H9 (cell line): ENCODE measurements around the gene CELSR2. TPM values are rescaled to one million over a fixed set of nuclear protein-coding genes. Genes with fewer than 3 reads are reported as not detected.

Source experiments
- DNase-seq: peaks from one replicate; pipeline ENCODE4 v3.0.0-alpha.2; 2017
- H2AFZ ChIP-seq: one replicate; pipeline ENCODE4 v1.6.1; 2013; ENCODE audit warnings: mild to moderate bottlenecking, low read length, control low read depth, moderate library complexity
- H2AK5ac ChIP-seq: 2 replicates; pipeline ENCODE4 v1.6.1; 2013; ENCODE audit warnings: low read length, control low read depth, mixed read lengths; ENCODE audit not compliant: insufficient read length
- H2BK120ac ChIP-seq: one replicate; pipeline ENCODE4 v1.6.1; 2013; ENCODE audit warnings: low read depth, mild to moderate bottlenecking, low read length, control low read depth, inconsistent platforms; ENCODE audit not compliant: poor library complexity, severe bottlenecking
- H2BK12ac ChIP-seq: 2 replicates; pipeline ENCODE4 v1.6.1; 2013; ENCODE audit warnings: low read length, control low read depth, mixed read lengths, low read depth; ENCODE audit not compliant: insufficient read length
- H2BK15ac ChIP-seq: 2 replicates; pipeline ENCODE4 v1.6.1; 2013; ENCODE audit warnings: low read depth, low read length, control low read depth
- H2BK20ac ChIP-seq: one replicate; pipeline ENCODE4 v1.6.1; 2013; ENCODE audit warnings: low read depth, mild to moderate bottlenecking, low read length, control low read depth, inconsistent platforms; ENCODE audit not compliant: poor library complexity, severe bottlenecking
- H2BK5ac ChIP-seq: 2 replicates; pipeline ENCODE4 v1.6.1; 2013; ENCODE audit warnings: low read length, control low read depth, mixed read lengths; ENCODE audit not compliant: insufficient read length
- H3K14ac ChIP-seq: 2 replicates; pipeline ENCODE4 v1.6.1; 2013; ENCODE audit warnings: low read length, control low read depth; ENCODE audit not compliant: insufficient read depth
- H3K18ac ChIP-seq: 2 replicates; pipeline ENCODE4 v1.6.1; 2013; ENCODE audit warnings: low read depth, mild to moderate bottlenecking, mixed read lengths, low read length, control low read depth; ENCODE audit not compliant: insufficient read length
- H3K23ac ChIP-seq: 2 replicates; pipeline ENCODE4 v1.6.1; 2013; ENCODE audit warnings: low read length, control low read depth, mixed read lengths, low read depth; ENCODE audit not compliant: insufficient read length
- H3K23me2 ChIP-seq: 2 replicates; pipeline ENCODE4 v1.6.1; 2013; ENCODE audit warnings: low read depth, mild to moderate bottlenecking, mixed read lengths, low read length, control low read depth; ENCODE audit not compliant: insufficient read length, poor library complexity, severe bottlenecking
- H3K27ac ChIP-seq: 2 replicates; pipeline ENCODE4 v1.5.1; 2013; ENCODE audit warnings: low read length, control low read depth, mixed read lengths, low read depth; ENCODE audit not compliant: insufficient read length
- H3K27me3 ChIP-seq: 2 replicates; pipeline ENCODE4 v1.6.1; 2013; ENCODE audit warnings: low read length, control low read depth, inconsistent platforms; ENCODE audit not compliant: insufficient read depth
- H3K4ac ChIP-seq: 2 replicates; pipeline ENCODE4 v1.6.1; 2013; ENCODE audit warnings: low read depth, mild to moderate bottlenecking, control low read depth, inconsistent platforms, low read length, moderate library complexity
- H3K4me1 ChIP-seq: 2 replicates; pipeline ENCODE4 v1.6.1; 2013; ENCODE audit warnings: low read length, control low read depth, inconsistent platforms; ENCODE audit not compliant: insufficient read depth
- H3K4me2 ChIP-seq: 2 replicates; pipeline ENCODE4 v1.6.1; 2013; ENCODE audit warnings: low read length, control low read depth, mixed read lengths; ENCODE audit not compliant: insufficient read length, insufficient read depth
- H3K56ac ChIP-seq: 2 replicates; pipeline ENCODE4 v1.6.1; 2013; ENCODE audit warnings: low read depth, mild to moderate bottlenecking, mixed read lengths, low read length, control low read depth; ENCODE audit not compliant: insufficient read length
- H3K79me1 ChIP-seq: 2 replicates; pipeline ENCODE4 v1.6.1; 2013; ENCODE audit warnings: low read depth, mild to moderate bottlenecking, moderate library complexity, low read length, control low read depth, inconsistent platforms; ENCODE audit not compliant: insufficient read depth, poor library complexity, severe bottlenecking
- H3K79me2 ChIP-seq: 2 replicates; pipeline ENCODE4 v1.6.1; 2013; ENCODE audit warnings: low read length, control low read depth, inconsistent platforms; ENCODE audit not compliant: insufficient read depth
- H3K9ac ChIP-seq: 2 replicates; pipeline ENCODE4 v1.6.1; 2013; ENCODE audit warnings: low read length, control low read depth, mixed read lengths; ENCODE audit not compliant: insufficient read length; ENCODE audit errors: extremely low read depth
- H3K9me3 ChIP-seq: one replicate; pipeline ENCODE4 v1.6.1; 2013; ENCODE audit warnings: low read depth, low read length, inconsistent platforms; ENCODE audit not compliant: control insufficient read depth
- H3T11ph ChIP-seq: one replicate; pipeline ENCODE4 v1.6.1; 2013; ENCODE audit warnings: mild to moderate bottlenecking, low read length, control low read depth, inconsistent platforms
- H4K20me1 ChIP-seq: one replicate; pipeline ENCODE4 v1.6.1; 2013; ENCODE audit not compliant: control insufficient read depth, insufficient read length, insufficient read depth
- H4K5ac ChIP-seq: 2 replicates; pipeline ENCODE4 v1.6.1; 2013; ENCODE audit warnings: low read depth, mild to moderate bottlenecking, mixed read lengths, low read length, control low read depth; ENCODE audit not compliant: insufficient read length
- H4K8ac ChIP-seq: replicated peaks from 2 replicates; pipeline ENCODE4 v1.6.1; 2013; ENCODE audit warnings: low read length, control low read depth, mixed read lengths, low read depth; ENCODE audit not compliant: insufficient read length
- H4K91ac ChIP-seq: 2 replicates; pipeline ENCODE4 v1.6.1; 2013; ENCODE audit warnings: low read depth, mild to moderate bottlenecking, moderate library complexity, mixed read lengths, low read length, control low read depth; ENCODE audit not compliant: insufficient read length
- H3K27ac Mint-ChIP-seq, 3 experiments: 2 replicates in 2 of 3; 3 replicates in 1 of 3; pipeline ENCODE4 v1.8.0; 2020 to 2021; ENCODE audit warnings: mixed read lengths in 3 of 3, mild to moderate bottlenecking in 1 of 3, moderate library complexity in 1 of 3
- H3K27me3 Mint-ChIP-seq: 2 replicates; pipeline ENCODE4 v1.8.0; 2021; ENCODE audit warnings: low read depth, mild to moderate bottlenecking, moderate library complexity, mixed read lengths
- H3K36me3 Mint-ChIP-seq, 3 experiments: 2 replicates in 2 of 3; 3 replicates in 1 of 3; pipeline ENCODE4 v1.8.0; 2020 to 2021; ENCODE audit warnings: low read depth in 3 of 3, mixed read lengths in 3 of 3; ENCODE audit not compliant: insufficient read depth in 1 of 3
- H3K4me1 Mint-ChIP-seq, 2 experiments: 2 replicates each; pipeline ENCODE4 v1.8.0; 2020; ENCODE audit warnings: mixed read lengths in 2 of 2
- H3K4me3 Mint-ChIP-seq, 2 experiments: 2 replicates in 1 of 2; 3 replicates in 1 of 2; pipeline ENCODE4 v1.8.0; 2020 to 2021; ENCODE audit warnings: mild to moderate bottlenecking in 2 of 2, mixed read lengths in 2 of 2, moderate library complexity in 1 of 2
- H3K9me3 Mint-ChIP-seq, 2 experiments: 2 replicates in 1 of 2; 3 replicates in 1 of 2; pipeline ENCODE4 v1.8.0; 2020; ENCODE audit warnings: mild to moderate bottlenecking in 2 of 2, mixed read lengths in 2 of 2, moderate library complexity in 1 of 2
- CTCF ChIP-seq: fragments of 200-600 bp; sonication (generic); conservative IDR thresholded peaks from 3 replicates; pipeline ENCODE4 v1.8.0; 2021; ENCODE audit warnings: antibody characterized with exemption, mild to moderate bottlenecking
- WGBS: extraction: QIAGEN DNeasy Blood & Tissue Kit; methylation state at CpG from one replicate; pipeline ENCODE4 v1.1.7; 2013; ENCODE audit warnings: missing lambda C conversion rate, low lambda C conversion rate, mixed read lengths; ENCODE audit not compliant: insufficient read length; ENCODE audit errors: extremely low coverage; 5-methylcytosine and 5-hydroxymethylcytosine counted together
- total RNA-seq: library from RNA; stranded (reverse); gene quantifications from 2 replicates; pipeline ENCODE4 v1.2.1, GENCODE V29; 2021

The CELSR2 gene
- total RNA-seq, 1 experiment from 2014 or later, result 29.2 TPM

GRCh38 chr1:109301874-109302273 is 52.5 kb downstream of the CELSR2 start:
- H3K36me3 Mint-ChIP-seq, result no peaks in the 10 kb centered on the region
- no peak overlapping the region for H3K27ac Mint-ChIP-seq
- no peaks in the 10 kb centered on the region; the same call in 1 of the 2 replicates for H3K4me1 ChIP-seq

More at GRCh38 chr1:109301874-109302273, 52.5 kb downstream of the CELSR2 start:
- Histone ChIP-seq H4K8ac (no peak overlapping the region), H4K5ac (no peak overlapping the region), H3K23me2 (no peaks in the 10 kb centered on the region), H3K27me3 (no peaks in the 10 kb centered on the region), H3T11ph (no peak overlapping the region), H2BK5ac (no peak overlapping the region), H3K4ac (no peak overlapping the region), H3K9ac (no peak overlapping the region), H3K23ac (no peak overlapping the region), H3K18ac (no peak overlapping the region), H2BK120ac (no peak overlapping the region), H2BK15ac (no peak overlapping the region), H3K79me1 (no peaks in the 10 kb centered on the region), H3K79me2 (no peaks in the 10 kb centered on the region), H4K20me1 (no peaks in the 10 kb centered on the region), H2BK12ac (no peak overlapping the region), H3K9me3 (no peaks in the 10 kb centered on the region), H2BK20ac (no peak overlapping the region), H3K56ac (no peak overlapping the region), H3K14ac (no peak overlapping the region), H2AK5ac (no peak overlapping the region), H3K27ac (no peak overlapping the region), H4K91ac (no peak overlapping the region), H3K4me2 (no peak overlapping the region), H2AFZ (no peak overlapping the region)
- DNase-seq, result no peak
- TF ChIP-seq CTCF, result no peak
- 100% methylated on average over 2 of the region's 5 CpGs for WGBS
- H3K4me1 Mint-ChIP-seq, result peaks cover 20 to 22% of the 10 kb centered on the region in 2 experiments
- no peaks in the 10 kb centered on the region for H3K27me3 Mint-ChIP-seq
- no peaks in the 10 kb centered on the region for H3K9me3 Mint-ChIP-seq
- H3K4me3 Mint-ChIP-seq, result no peak overlapping the region
